Astrocyte of the spinal cord (primary cell): Measurements from ENCODE around the gene KRT2.

Experiments
- DNase-seq: peaks from one replicate; pipeline ENCODE4 v3.0.0; 2011; ENCODE audit warnings: low read depth, low spot score
- H3K4me3 ChIP-seq: 2 replicates; pipeline ENCODE4 v1.5.1; 2011; ENCODE audit warnings: low read depth, mild to moderate bottlenecking, low read length, moderate library complexity
- in situ Hi-C: cut with HindIII; loops from 2 replicates; pipeline ENCODE4 v1.10.0; 2017; ENCODE audit warnings: low sequenced_read_pairs
- TF ChIP-seq, protein P1 (sequence below): IDR thresholded peaks from 2 replicates; pipeline ENCODE4 v1.5.1; 2012; ENCODE audit warnings: low read depth, mild to moderate bottlenecking, low read length, inconsistent platforms

Gene KRT2

DNA sequence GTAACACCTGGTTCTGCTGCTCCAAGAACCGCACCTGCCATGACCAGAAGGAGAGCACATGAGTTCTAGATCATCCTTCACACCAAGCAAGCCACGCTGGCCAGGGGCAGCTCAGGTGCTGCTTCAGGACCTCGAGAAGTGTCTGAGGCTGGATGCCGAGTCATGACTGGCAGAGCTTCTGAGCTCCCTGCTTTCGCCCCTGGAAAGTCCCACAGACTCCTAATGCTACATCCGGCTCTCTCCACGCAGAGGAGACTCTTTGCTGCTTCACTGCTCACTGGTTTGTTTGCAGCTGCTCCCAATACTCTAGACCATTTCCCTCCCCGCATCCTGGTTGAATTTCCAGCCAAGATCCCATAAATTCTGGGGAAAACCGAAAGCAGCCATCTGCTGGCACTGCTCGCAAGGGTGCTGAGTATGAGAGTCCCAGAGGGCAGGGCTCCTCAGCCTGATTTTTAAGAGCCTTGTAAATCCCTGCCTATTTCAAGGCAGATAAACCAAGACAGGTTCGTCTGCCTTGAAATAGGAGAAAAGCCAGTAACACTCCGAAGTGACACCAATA lies 1.4 kb downstream of the KRT2 start:
- no peak for DNase-seq

DNA sequence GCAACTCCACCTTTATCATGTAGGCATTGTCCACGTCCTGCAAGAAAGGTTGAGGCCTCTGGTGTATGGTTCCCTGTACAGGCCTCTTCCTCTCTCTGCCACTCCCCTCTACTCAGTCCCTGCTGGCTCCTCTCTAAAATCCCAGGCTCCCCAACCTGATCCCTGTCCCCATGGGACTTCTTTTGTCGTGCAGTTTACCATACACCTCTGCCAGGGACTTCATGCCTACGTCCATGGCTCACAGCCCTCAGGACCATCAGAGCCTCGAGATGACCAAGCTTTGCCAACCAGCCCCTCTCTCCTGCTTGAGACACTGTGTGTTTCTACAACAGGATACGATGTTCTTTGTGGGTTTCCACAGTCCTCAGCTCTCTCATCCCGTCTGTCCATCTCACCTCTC lies 2.9 kb downstream of the KRT2 start:
- no peak overlapping the region for H3K4me3 ChIP-seq
- in situ Hi-C loops = no loop called here
- TF ChIP-seq, protein P1, sequence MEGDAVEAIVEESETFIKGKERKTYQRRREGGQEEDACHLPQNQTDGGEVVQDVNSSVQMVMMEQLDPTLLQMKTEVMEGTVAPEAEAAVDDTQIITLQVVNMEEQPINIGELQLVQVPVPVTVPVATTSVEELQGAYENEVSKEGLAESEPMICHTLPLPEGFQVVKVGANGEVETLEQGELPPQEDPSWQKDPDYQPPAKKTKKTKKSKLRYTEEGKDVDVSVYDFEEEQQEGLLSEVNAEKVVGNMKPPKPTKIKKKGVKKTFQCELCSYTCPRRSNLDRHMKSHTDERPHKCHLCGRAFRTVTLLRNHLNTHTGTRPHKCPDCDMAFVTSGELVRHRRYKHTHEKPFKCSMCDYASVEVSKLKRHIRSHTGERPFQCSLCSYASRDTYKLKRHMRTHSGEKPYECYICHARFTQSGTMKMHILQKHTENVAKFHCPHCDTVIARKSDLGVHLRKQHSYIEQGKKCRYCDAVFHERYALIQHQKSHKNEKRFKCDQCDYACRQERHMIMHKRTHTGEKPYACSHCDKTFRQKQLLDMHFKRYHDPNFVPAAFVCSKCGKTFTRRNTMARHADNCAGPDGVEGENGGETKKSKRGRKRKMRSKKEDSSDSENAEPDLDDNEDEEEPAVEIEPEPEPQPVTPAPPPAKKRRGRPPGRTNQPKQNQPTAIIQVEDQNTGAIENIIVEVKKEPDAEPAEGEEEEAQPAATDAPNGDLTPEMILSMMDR = no peak
- no peak for DNase-seq

More for the DNA sequence above, 1.4 kb downstream of the KRT2 start:
- in situ Hi-C loops = no loop called here
- TF ChIP-seq, protein P1 = no peak
- H3K4me3 ChIP-seq = no peak overlapping the region

DNA sequence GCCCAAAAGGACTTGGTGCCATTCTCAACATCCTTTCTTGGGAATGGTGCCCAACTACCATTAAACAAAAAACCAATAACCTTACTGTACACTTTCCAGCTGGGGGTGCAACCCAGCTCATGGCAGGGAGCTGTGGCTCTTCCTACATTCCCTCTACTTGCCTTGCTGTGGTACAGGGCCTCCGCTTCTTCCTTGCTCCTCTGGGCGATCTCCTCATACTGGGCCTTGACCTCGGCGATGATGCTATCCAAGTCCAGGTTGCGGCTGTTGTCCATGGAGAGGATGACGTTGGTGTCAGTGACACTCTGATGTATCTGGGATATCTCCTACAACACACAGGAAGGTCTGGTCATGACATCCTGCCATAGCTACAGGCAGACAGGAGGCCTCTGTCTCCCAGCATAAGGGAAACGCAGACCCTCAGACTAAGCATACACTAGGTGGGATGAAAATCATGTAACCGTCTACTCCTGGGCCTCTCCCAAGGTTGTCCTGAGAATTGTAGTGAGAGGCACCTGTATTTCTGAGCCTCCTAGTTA lies 3.9 kb downstream of the KRT2 start:
- in situ Hi-C loops = no loop called here
- no peak overlapping the region for H3K4me3 ChIP-seq
- DNase-seq = no peak
- TF ChIP-seq, protein P1 = no peak

DNA sequence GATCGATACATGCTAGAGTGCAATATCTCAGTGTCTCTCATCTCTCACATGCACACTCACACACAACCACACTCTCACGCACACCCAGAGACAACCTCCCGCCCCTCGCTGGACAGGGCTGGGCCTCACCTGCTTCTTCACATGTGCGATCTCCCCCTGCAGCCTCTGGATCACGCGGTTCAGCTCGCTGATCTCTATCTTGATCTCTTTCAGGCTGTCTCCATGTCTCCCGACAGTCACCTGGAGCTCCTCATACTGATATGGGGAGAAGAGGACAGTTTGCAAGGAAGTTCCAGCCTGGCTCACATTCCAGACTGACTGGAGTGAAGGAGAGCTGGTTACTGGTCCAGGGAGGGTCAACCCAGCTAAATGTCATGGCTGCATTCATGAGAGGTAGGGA lies 4.4 kb downstream of the KRT2 start:
- no peak overlapping the region for H3K4me3 ChIP-seq
- DNase-seq = no peak
- in situ Hi-C loops = no loop called here
- TF ChIP-seq, protein P1 = no peak

DNA sequence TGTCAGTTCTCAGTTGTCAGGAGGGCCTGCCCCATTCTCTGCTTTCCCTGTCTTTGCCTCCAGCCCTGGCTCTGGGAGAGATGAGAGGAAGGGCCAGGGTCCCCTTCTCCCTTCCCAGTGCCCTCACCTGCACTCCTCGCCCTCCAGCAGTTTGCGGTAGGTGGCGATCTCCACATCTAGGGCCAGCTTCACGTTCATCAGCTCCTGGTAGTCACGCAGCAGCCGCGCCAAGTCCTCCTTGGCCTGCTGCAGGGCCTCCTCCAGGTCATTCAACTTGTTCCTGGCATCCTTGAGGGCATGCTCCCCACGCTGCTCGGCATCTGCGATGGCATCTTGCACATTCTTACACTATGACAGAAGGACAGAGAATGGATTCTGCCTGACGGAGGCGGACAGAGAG lies 5.4 kb downstream of the KRT2 start:
- TF ChIP-seq, protein P1 = no peak
- no peak for DNase-seq
- no peak overlapping the region for H3K4me3 ChIP-seq
- in situ Hi-C loops = no loop called here

DNA sequence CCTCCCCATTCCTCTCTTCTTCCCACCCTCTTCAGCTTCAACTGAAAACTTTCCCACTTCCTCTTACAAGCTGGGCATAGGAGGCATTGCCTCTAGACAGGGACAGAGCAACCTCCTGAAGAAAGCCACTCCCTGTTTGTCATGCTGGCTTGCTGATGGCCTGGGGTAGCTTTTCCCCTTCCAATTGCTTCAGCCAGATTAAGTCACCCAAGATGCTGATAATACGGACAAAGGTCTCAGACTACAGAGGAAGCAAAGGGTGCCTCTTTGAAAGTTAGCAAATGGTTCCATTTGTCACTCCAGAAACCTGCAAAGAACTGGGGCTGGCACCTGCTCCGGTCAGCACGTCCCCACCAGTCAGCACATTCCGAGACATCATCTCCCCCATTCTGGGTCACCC lies 6.0 kb downstream of the KRT2 start:
- in situ Hi-C loops = no loop called here
- no peak for DNase-seq
- TF ChIP-seq, protein P1 = no peak
- H3K4me3 ChIP-seq = no peak overlapping the region
